Activated CD8-positive, alpha-beta T cell treated with anti-CD3 and anti-CD28 coated beads for 36 hours (primary cell): Measurements from ENCODE around the gene AREL1. TPM values are rescaled to one million over a fixed set of nuclear protein-coding genes. Genes with fewer than 3 reads are reported as not detected.

Source experiments
- ATAC-seq: fragments of 200-7000 bp; cut with Tn5 transposase; one replicate; pipeline ENCODE4 v1.10.0; 2021; ENCODE audit warnings: mild to moderate bottlenecking, moderate library complexity
- CTCF ChIA-PET: fragments of 350-600 bp; sonication (Branson Sonifier 250); formaldehyde crosslinking; loops from one replicate; lab custom pipeline; 2021; ENCODE audit warnings: antibody characterized with exemption; lab: Charles Lee
- POLR2A ChIA-PET: fragments of 350-600 bp; sonication (Branson Sonifier 250); formaldehyde crosslinking; loops from one replicate; lab custom pipeline; 2021; ENCODE audit warnings: antibody characterized with exemption; lab: Charles Lee
- DNase-seq: peaks from one replicate; pipeline ENCODE4 v3.0.0-alpha.2; 2020
- H3K27ac Mint-ChIP-seq: one replicate; pipeline ENCODE4 v1.8.0; 2021; ENCODE audit warnings: mild to moderate bottlenecking, mixed read lengths
- H3K27me3 Mint-ChIP-seq: one replicate; pipeline ENCODE4 v1.8.0; 2021; ENCODE audit warnings: mixed read lengths
- H3K36me3 Mint-ChIP-seq: one replicate; pipeline ENCODE4 v1.8.0; 2021; ENCODE audit warnings: low read depth, mixed read lengths
- H3K4me1 Mint-ChIP-seq: one replicate; pipeline ENCODE4 v1.8.0; 2021; ENCODE audit warnings: low read depth, mixed read lengths
- H3K4me3 Mint-ChIP-seq: one replicate; pipeline ENCODE4 v1.8.0; 2021; ENCODE audit warnings: mild to moderate bottlenecking, moderate library complexity, mixed read lengths
- H3K9me3 Mint-ChIP-seq: one replicate; pipeline ENCODE4 v1.8.0; 2021; ENCODE audit warnings: mixed read lengths
- CTCF ChIP-seq: fragments of 200-600 bp; IDR thresholded peaks from one replicate; pipeline ENCODE4 v1.8.0; 2022; ENCODE audit warnings: antibody characterized with exemption, mild to moderate bottlenecking
- intact Hi-C: fragments of 100-400 bp; cut with micrococcal nuclease; formaldehyde crosslinking; loops from one replicate; pipeline ENCODE4 v1.10.0; 2022
- total RNA-seq, 2 experiments: library from RNA; stranded (reverse); gene quantifications; one replicate each; pipeline ENCODE4 v1.2.3, GENCODE V29; 2021

AREL1 gene
- total RNA-seq, 2 experiments from 2014 or later: 26.4 to 28.2 TPM

- H3K36me3 Mint-ChIP-seq: peaks cover 16% of the 10 kb centered on the region
- H3K27me3 Mint-ChIP-seq: no peaks in the 10 kb centered on the region
- peaks cover 10% of the 10 kb centered on the region for H3K4me1 Mint-ChIP-seq
- intact Hi-C loops: no loop called here
- no peaks in the 10 kb centered on the region for H3K9me3 Mint-ChIP-seq
- no peak overlapping the region for H3K4me3 Mint-ChIP-seq
- TF ChIP-seq CTCF: no peak
- ATAC-seq: no peak
- H3K27ac Mint-ChIP-seq: no peak overlapping the region
- CTCF ChIA-PET: interaction anchor here (0.8 to 1.4 kb wide), 3 partner anchors 9 to 14 kb away, joined by 3 read pairs; no protein-coding TSS in a partner anchor
- no peak for DNase-seq
- POLR2A ChIA-PET: no interaction called here
These were observed 15.9 kb downstream of the AREL1 start for GRCh38 chr14:74697011-74697410.

DNA sequence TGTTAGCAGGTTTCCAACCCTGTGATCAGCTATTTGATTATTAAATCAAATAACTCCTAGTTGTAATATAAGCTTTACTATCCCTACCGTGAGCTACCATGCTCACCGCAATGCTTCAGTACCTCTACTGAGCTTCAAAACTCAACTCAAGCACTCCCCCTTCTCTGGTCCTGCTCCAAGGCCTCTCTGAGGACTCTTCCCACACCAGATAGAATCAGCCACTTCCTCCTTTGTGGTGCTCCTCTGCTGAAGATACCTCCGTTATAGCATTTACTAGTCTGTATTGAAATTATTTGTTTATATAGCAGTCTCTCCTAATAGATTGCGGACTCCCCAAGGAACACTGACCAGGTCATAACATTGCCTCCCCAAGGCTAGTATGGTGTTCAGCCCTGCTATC is 17.5 kb downstream of the AREL1 start:
- Mint-ChIP-seq H3K27ac (no peak overlapping the region), H3K4me3 (no peak overlapping the region), H3K27me3 (no peaks in the 10 kb centered on the region), H3K36me3 (peaks cover 12% of the 10 kb centered on the region), H3K9me3 (no peaks in the 10 kb centered on the region), H3K4me1 (peaks cover 10% of the 10 kb centered on the region)
- no peak for DNase-seq
- no peak for ATAC-seq
- ChIA-PET CTCF (no interaction called here), POLR2A (interaction anchor here (0.6 kb wide), 2 partner anchors 133 to 684 kb away, joined by 3 read pairs; no protein-coding TSS in a partner anchor)
- no peak for TF ChIP-seq CTCF
- intact Hi-C loops: no loop called here

DNA sequence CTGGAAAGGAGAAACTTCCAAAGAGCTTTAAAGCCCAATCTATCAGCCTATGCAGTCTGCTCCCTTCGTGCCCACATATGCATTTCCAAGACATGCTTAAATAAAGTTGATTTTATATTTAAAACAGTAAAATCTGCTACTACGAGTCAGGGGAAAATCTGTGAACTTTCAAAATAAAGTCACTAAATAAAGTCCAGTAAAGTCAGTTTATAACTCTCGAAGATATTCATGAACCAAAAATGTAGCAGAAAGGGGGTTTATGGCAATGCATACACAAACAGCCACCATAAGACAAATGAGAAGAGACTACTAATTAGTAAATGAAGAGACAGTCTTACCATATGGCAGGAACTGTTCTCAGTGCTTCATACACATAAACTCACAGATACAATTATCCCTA is 19.7 kb downstream of the AREL1 start:
- H3K9me3 Mint-ChIP-seq: no peaks in the 10 kb centered on the region
- no peak for TF ChIP-seq CTCF
- DNase-seq: no peak
- no peak overlapping the region for H3K27ac Mint-ChIP-seq
- H3K36me3 Mint-ChIP-seq: peaks cover 16% of the 10 kb centered on the region
- ChIA-PET CTCF (no interaction called here), POLR2A (no interaction called here)
- no peak overlapping the region for H3K4me3 Mint-ChIP-seq
- intact Hi-C loops: no loop called here
- H3K27me3 Mint-ChIP-seq: no peaks in the 10 kb centered on the region
- H3K4me1 Mint-ChIP-seq: peaks cover 6% of the 10 kb centered on the region
- no peak for ATAC-seq

GRCh38 chr14:74691456-74691855 is 21.4 kb downstream of the AREL1 start:
- Mint-ChIP-seq H3K27ac (no peak overlapping the region), H3K27me3 (no peaks in the 10 kb centered on the region), H3K4me1 (peaks cover 6% of the 10 kb centered on the region), H3K36me3 (peaks cover 14% of the 10 kb centered on the region), H3K4me3 (no peak overlapping the region), H3K9me3 (no peaks in the 10 kb centered on the region)
- DNase-seq (no peak), ATAC-seq (no peak)
- CTCF ChIA-PET: interaction anchor here (1.5 kb wide), 1 partner anchor 83 kb away, joined by 3 read pairs; no protein-coding TSS in a partner anchor
- intact Hi-C loops: no loop called here
- POLR2A ChIA-PET: no interaction called here
- no peak for TF ChIP-seq CTCF

GRCh38 chr14:74685921-74686678 is 26.8 kb downstream of the AREL1 start:
- intact Hi-C loops: no loop called here
- POLR2A ChIA-PET: interaction anchor here (0.6 to 0.7 kb wide), 2 partner anchors 101 to 194 kb away, joined by 3 read pairs; no protein-coding TSS in a partner anchor

More at GRCh38 chr14:74685921-74686678, 26.8 kb downstream of the AREL1 start:
- peaks cover 39% of the 10 kb centered on the region for H3K36me3 Mint-ChIP-seq
- H3K27ac Mint-ChIP-seq: no peak overlapping the region
- no peaks in the 10 kb centered on the region for H3K9me3 Mint-ChIP-seq
- H3K4me1 Mint-ChIP-seq: peaks cover 23% of the 10 kb centered on the region
- ATAC-seq (no peak), DNase-seq (no peak)
- CTCF ChIA-PET: interaction anchor here (0.7 to 2.5 kb wide), 4 partner anchors 11 to 170 kb away, joined by 3 to 13 read pairs (median 3); no protein-coding TSS in a partner anchor
- no peak for TF ChIP-seq CTCF
- no peak overlapping the region for H3K4me3 Mint-ChIP-seq
- H3K27me3 Mint-ChIP-seq: no peaks in the 10 kb centered on the region
